ENCODE results near the gene CHRM5.

CHRM5 gene

GRCh38 chr15:33968224-33968623, at the start of gene CHRM5:
Gene CHRM5 (plus strand): TSS chr15:33968497. CDS start chr15:34062718, 94,221 bp downstream.
- DNase-seq = peak; percentile 88

DNA sequence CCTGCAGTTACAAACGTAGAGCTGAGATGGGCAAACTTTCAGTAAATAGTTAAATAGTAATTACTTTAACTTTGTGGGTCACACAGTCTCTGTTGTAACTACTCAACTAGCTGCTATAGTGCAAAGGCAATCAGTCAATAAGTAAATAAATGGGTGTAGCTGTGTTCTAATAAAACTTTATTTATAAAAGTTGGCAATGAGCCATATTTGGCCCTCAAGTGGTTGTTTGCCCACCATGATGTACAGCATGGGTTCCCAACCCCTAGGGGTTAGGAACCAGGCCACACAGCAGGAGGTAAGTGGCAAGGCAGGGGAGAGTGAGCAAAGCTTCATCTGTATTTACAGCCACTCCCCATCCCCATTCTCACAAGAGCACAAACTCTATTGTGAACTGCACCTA, 44.9 kb upstream of the CHRM5 start:
- DNase-seq = no peak

DNA sequence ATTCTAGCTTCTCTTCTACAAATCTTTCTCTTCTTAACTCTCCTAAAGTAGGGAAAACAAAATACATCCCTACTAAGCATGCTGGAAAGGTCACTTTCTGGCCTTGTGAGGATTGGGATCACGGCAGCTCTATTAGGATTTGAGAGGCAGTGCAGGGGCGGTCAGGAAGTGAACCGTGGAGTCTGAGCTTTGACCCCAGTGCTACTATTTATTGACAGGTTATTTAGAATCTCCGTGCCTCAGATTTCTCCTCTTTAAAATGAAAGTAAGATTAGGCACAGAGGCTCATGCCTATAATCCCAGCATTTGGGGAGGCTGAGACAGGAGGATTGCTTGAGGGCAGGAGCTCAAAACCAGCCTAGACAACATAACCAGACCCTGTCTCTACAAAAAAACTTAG, 42.0 kb upstream of the CHRM5 start:
- DNase-seq = no peak

GRCh38 chr15:33932734-33933133, 35.6 kb upstream of the CHRM5 start:
- DNase-seq = no peak

DNA sequence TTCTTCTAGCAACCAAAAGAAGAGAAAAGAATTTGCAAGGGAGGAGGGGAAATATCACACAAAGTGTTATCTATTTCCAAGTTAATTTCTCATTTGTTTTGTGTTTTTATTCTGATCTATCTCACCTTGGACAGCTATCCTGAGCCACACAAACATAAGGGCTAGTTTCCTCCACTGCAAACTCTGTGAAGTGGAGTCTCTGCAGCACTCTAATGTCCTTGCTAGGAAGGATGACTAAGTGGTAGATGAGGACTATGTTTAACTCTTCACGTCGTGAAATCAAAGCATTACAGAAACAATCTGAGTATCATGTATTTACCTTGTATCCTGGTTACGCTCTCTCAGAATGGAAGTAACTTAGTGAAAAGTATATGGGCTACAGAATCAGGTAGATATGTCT, 33.9 kb upstream of the CHRM5 start:
- peak; percentile 53 for DNase-seq

DNA sequence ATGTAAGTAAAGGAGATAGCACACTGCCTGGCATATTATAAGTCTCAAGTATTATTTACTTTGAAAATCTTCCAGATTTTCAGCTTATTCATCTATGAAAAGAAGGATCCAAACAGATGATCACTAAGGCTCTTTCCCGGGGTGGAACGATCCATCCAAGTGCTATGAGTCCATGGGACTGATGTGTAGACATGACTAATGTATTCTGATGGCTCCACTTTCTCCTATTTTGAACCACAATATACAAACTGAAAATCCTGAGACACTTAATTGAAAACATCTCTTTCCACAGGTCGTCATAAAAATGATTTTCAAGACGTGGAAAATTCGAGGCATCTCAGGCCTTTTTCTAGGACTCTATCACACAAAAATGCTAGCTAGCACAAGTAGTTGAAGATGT, 33.4 kb upstream of the CHRM5 start:
- no peak for DNase-seq

- peak; percentile 76 for DNase-seq
Measured at GRCh38 chr15:33941279-33942063, 26.8 kb upstream of the CHRM5 start.

DNA sequence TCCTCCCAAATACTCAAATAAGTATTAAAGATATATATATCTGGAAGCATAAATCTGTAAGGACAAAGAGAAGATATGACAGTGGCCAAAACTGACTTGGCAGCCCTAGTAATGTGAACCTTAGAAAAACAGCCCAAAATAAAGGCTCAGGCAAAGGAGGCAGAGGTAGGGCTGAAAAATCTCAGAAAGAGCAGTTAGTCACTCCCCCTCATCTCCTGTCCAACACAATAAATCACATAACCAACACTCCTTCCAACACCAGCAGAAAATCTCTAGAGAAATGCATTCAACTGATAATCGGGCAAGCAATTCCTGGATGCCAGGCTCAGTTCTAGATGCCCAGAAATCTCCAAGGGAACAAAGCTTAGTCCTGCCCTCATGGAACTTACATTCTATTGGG, 22.1 kb upstream of the CHRM5 start:
- DNase-seq = no peak

DNA sequence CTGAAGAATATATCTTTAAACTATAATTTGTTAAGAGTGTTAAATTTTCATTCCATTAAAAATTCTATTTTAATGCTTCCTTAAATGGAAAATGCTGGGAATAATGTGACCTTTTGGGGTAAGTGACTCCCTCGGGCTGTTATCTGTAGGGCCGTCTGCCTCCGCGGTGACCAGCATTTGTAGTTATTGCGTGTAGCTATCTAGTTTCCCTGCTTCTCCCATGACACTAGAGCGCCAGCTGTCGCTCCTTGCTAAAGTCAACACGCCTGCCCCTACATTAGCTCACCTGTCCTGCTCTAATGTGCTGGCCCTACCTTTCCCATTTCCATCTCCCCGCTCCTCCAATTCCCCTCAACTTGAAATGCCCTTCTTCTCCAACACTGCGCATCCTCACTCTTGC, 12.4 kb upstream of the CHRM5 start:
- DNase-seq = peak; percentile 75

GRCh38 chr15:33956397-33956796, 11.9 kb upstream of the CHRM5 start:
- no peak for DNase-seq

- no peak for DNase-seq
Measured at GRCh38 chr15:33959844-33960548, 8.3 kb upstream of the CHRM5 start.

DNA sequence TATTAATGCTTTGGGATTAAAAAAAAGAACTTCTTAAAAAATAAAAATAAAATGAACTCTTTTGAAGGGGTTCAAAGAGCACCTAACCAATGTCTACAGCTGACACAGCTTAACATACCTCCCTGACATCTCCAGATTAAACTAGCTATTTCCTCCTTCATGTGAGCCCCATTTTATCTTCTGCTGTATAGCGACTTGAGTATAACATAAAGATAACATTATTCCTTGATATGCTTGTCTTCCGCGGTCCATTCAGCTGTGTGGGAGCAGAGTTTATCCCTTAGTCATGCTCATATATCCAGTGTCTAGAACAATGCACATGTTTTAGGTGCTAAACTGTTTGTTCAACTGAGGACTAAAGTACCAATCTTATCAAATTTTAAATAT, 7.8 kb upstream of the CHRM5 start:
- no peak for DNase-seq

DNA sequence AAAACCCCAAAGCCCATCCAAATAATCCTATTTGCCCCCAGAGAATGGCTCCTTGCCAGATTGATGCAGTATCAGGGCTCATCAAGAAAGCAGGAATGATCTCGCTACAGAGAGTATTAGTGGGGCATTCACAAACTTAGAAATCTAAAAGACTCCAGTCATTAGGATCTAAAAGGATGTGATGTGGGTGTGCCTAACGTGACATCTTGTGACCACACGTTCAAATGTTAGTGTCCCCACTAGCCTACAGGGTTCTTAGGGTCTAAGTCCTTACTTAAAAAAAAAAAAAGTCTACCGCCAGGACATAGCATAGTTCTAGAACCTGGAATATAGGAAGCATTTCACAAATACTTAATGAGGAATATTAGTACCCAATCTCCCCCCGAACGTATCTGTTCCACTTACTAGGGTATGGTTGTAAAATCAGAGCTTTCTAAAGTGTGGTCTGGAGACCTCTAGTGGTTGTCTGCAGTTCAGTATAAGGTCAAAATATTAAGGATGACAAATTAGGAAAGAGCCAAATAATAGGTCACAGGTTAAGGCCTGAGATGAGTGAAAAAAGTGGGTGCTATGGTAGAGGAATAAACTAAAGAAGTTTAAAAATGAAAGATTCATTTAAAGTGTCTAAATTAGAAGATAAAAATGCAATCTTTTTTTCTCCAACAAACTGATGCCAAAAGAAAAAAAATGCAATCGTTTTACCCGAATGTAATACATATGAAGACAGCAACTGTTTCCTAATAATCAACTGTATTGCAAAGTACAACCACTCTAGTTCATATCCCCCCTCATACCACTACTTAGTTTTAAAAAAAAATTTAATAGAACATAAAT, 4.2 kb upstream of the CHRM5 start:
- DNase-seq = peak; percentile 12

DNA sequence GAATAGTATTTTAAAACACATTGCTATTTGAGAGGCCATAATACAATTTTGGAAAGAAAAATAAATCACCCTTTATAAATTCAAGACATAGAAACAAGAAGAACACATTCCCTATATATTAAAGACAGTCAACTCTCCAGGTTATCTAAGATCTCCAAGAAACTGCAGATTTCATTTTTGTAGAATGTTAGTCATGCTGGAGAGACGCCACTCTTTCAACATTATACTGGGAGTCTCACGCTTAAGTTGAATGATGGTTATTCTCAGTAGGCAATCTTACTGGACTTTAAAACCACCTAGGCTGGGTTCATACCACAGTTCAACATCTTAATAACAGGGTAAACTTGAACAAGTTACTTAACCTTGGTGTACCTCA, 3.6 kb upstream of the CHRM5 start:
- DNase-seq = no peak

DNA sequence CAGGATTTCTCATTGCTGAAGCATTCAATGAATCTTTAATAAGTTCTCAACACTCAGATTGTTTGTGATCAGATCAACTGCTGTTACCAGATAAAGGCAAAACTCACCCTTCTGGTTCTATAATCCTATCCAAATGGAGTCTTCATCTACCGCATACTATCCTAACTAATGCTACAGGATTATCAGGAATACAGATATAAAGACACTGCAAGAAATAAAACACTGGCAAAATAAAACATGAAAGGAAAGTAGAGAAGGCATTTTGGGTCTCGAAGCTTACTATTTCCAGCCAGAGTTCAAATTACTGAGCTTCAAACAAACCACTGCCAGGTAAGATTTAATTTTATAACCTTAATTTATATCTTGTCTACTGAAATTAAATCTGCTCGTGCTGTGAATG, 524 bp downstream of the CHRM5 start:
- DNase-seq = no peak

DNA sequence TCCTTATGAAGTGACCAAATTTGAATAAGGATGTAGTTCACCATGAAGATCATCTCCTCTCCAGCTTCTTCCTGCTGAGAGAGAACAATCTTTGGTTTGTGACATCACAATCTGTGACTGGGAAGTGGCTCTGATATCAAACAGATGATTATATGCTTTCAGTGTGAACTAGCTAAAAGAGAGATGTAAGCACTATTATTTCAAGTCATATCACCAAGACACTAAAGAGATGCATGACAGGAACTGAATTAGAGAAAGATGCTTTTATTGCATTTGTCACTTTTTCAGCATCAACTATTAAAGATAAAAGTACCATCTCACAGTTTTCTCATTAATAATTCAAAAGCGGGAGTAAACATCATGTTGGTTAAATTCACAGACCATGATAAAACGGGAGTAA, 3.5 kb downstream of the CHRM5 start:
- DNase-seq = no peak

- DNase-seq = no peak
Measured at GRCh38 chr15:33975022-33975565, 6.8 kb downstream of the CHRM5 start.

GRCh38 chr15:33980159-33980558, 11.9 kb downstream of the CHRM5 start:
- no peak for DNase-seq

DNA sequence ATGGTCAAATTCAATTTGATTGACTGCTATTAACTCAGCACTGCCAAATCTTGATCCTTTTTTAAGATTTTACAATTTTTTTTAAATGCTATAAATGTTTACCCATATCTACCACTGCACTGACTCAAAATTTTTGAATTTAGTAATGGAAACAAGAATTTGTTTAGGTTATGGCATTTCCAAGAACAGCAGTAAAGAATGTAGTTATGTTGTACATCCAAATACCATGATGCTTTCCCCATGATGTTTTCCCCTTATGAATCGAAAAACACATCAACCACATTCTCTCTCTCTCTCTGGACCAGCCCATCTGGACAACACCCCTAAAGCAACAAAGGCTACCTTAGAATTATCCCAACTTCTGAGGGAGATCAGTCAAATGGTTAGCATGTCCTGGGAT, 14.2 kb downstream of the CHRM5 start:
- DNase-seq = no peak

DNA sequence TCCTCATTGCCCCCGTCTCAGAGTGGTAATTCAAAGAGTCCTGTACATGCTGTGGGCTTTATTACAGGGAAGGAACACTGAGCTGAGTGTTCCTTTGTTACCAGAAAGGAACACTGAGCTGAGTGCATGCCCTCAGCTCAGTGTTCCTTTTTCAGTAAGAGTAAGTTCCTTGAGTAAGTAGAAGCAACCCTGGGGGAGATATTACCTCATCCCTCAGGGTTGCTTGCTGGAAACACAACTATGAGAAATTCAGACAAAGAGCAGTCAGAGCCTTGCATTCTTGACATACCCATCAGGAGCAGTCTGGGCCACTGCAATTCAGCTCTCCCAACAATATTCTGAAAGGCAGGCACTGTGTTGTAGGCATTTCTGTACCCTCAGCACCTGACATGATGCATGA, 17.0 kb downstream of the CHRM5 start:
- DNase-seq = no peak

GRCh38 chr15:33985751-33986150, 17.5 kb downstream of the CHRM5 start:
- DNase-seq = no peak

DNA sequence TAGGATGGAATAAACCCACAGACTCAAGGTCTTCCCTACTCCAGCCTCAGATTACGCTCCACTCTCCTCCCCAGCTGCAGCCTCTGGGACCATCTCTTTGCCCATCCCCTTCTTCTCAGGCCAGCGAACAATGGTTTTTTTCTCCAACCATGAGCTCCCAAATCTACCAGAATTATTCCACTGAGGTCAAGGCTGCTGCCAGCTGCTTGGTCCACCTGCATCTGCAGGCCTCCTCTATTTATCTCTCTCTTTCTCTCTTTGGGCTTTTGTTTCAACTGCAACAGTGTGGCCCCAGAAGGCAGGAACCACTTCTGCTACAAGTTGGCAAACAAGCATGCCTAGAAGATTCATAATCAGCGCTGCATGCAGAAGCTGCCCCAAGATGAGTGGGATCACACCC, 19.1 kb downstream of the CHRM5 start:
- no peak for DNase-seq

GRCh38 chr15:33988384-33988783, 20.1 kb downstream of the CHRM5 start:
- no peak for DNase-seq

All from NCI-H510A treated with DMSO at 0.1 percent for 48 hours (cell line).